Epithelial cell of proximal tubule (primary cell): ENCODE data around the gene TNFRSF12A. TPM values are rescaled to one million over a fixed set of nuclear protein-coding genes. Genes with fewer than 3 reads are reported as not detected.

ENCODE experiments used
- DNase-seq: peaks from one replicate; pipeline ENCODE4 v3.0.0-alpha.2; 2011; ENCODE audit warnings: low read depth
- H3K4me3 ChIP-seq: 2 replicates; pipeline ENCODE4 v1.5.1; 2011; ENCODE audit warnings: low read depth, mild to moderate bottlenecking, low read length
- CTCF ChIP-seq: conservative IDR thresholded peaks from 2 replicates; pipeline ENCODE4 v1.5.1; 2012; ENCODE audit warnings: low read depth, mild to moderate bottlenecking, low read length
- total RNA-seq: library from RNA; depleted of rRNA; stranded (reverse); fragments of >200 nt; gene quantifications from 2 replicates; pipeline ENCODE4 v1.2.3, GENCODE V29; 2015

The TNFRSF12A gene
- total RNA-seq, 1 donor from 2014 or later, result 451 TPM

- no peak overlapping the region for H3K4me3 ChIP-seq
- no peak for DNase-seq
- no peak for TF ChIP-seq CTCF
Measured at GRCh38 chr16:2991566-2992261, 28.5 kb upstream of the TNFRSF12A start.

GRCh38 chr16:2992383-2993081 lies 27.6 kb upstream of the TNFRSF12A start:
- H3K4me3 ChIP-seq, result no peak overlapping the region
- DNase-seq, result no peak
- TF ChIP-seq CTCF, result no peak

GRCh38 chr16:2996298-2996697 lies 23.9 kb upstream of the TNFRSF12A start:
- no peak for DNase-seq
- no peak for TF ChIP-seq CTCF
- H3K4me3 ChIP-seq, result no peak overlapping the region

GRCh38 chr16:2999929-3000328 lies 20.2 kb upstream of the TNFRSF12A start:
- no peak for TF ChIP-seq CTCF
- H3K4me3 ChIP-seq, result no peak overlapping the region
- no peak for DNase-seq

- TF ChIP-seq CTCF, result no peak
- no peak overlapping the region for H3K4me3 ChIP-seq
- no peak for DNase-seq
Measured at GRCh38 chr16:3000540-3000939, 19.6 kb upstream of the TNFRSF12A start.

GRCh38 chr16:3001316-3001715 lies 18.9 kb upstream of the TNFRSF12A start:
- TF ChIP-seq CTCF, result no peak
- DNase-seq, result no peak
- H3K4me3 ChIP-seq, result no peak overlapping the region
